ENCODE data around the gene TMEM269. TPM values are rescaled to one million over a fixed set of nuclear protein-coding genes. Genes with fewer than 3 reads are reported as not detected.

Gene TMEM269
- total RNA-seq, 1 donor: 1.0 TPM

Other genes starting within 250 kb of the TMEM269 start
- 26.1 TPM for gene PPIH, start 126.6 kb upstream of the TMEM269 start, total RNA-seq
- 446 TPM for gene YBX1, start 102.6 kb upstream of the TMEM269 start, total RNA-seq
- gene CLDN19, start 44.8 kb upstream of the TMEM269 start, total RNA-seq: under 0.01 TPM
- 12.7 TPM for gene P3H1, start 18.0 kb upstream of the TMEM269 start, total RNA-seq
- 6.3 TPM for gene C1orf50, start 17.7 kb upstream of the TMEM269 start, total RNA-seq
- gene ERMAP, start 32.1 kb downstream of the TMEM269 start, total RNA-seq: 6.4 TPM
- 22.5 TPM for gene SVBP, start 32.4 kb downstream of the TMEM269 start, total RNA-seq
- gene ZNF691, start 61.6 kb downstream of the TMEM269 start, total RNA-seq: 1.6 TPM
- 49.7 TPM for gene SLC2A1, start 173.9 kb downstream of the TMEM269 start, total RNA-seq